HG03521 (cell line): ENCODE measurements around the gene GYPA.
"Not testable (repeated sequence)": the region's sequence is repeated elsewhere in the genome, so short reads cannot be mapped to it uniquely, and the experiment has no call there.

Experiments
- ATAC-seq: cut with Tn5 transposase; IDR thresholded peaks from one replicate; pipeline ENCODE4 v1.9.1; 2021; ENCODE audit warnings: mild to moderate bottlenecking, moderate library complexity; ENCODE audit not compliant: unreplicated experiment

Gene GYPA

DNA sequence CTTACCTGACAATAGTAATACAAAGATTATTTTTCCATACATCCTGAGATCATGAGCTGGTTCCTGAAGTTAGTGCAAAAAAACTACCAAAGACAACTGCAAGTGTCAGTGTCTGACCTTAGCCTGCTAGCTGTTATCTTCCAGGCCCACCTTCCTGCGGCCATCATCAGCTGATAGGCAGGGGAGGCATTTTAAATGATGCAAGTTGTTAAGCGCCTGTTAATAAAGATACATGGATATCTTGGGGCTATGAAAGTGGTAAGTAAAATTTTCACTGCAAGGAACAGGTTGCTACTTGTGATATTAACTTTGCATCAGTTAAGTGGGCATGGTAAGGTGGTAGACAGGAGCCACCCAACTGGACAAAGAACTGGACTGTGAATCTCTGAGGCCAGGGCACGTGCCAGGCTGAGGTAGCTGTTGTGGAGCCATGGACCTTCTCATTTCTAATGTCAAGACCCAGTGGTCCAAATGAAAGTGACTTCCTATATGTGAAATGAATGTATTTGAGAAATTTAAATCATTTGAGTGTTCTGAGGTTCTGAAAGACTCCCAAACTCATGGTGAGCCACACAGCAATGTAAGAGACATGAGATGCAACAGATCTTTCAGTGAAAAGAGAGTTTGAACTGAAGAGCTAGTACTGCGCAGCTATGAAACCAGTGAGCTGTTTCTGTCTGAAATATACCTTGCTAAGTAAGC lies at the start of gene GYPA:
TSS of gene GYPA (minus strand) at position 125 of the 702 bp plus-strand sequence. CDS start at position 42, 83 bp downstream.
- ATAC-seq, result not testable (repeated sequence)

- no peak for ATAC-seq
These were observed 49.5 kb upstream of the GYPA start for GRCh38 chr4:144190009-144190408.

GRCh38 chr4:144189121-144189520 lies 48.6 kb upstream of the GYPA start:
- no peak for ATAC-seq

- ATAC-seq, result no peak
These were observed 44.6 kb upstream of the GYPA start for GRCh38 chr4:144185086-144185485.

GRCh38 chr4:144183165-144183564 lies 42.6 kb upstream of the GYPA start:
- ATAC-seq, result no peak

DNA sequence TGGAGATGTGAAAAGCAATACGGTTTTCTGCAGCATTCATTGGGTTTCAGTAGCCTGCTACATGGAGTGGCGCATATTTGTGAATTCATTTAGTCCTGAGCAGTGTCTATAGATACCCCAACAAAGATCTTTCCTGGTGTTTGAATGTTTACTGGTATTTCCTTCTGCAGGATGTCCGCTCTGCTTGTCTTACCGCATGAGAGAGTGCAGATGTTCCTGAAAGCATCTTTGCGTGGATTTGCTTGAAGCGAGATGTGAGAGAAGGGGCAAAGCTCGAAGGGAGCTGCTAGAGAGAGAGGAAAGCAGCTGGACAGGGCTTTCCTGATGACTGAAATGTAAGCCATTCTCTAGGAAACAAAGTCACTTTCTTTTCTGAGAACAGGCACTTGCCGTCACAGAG lies 40.9 kb upstream of the GYPA start:
- ATAC-seq, result no peak

DNA sequence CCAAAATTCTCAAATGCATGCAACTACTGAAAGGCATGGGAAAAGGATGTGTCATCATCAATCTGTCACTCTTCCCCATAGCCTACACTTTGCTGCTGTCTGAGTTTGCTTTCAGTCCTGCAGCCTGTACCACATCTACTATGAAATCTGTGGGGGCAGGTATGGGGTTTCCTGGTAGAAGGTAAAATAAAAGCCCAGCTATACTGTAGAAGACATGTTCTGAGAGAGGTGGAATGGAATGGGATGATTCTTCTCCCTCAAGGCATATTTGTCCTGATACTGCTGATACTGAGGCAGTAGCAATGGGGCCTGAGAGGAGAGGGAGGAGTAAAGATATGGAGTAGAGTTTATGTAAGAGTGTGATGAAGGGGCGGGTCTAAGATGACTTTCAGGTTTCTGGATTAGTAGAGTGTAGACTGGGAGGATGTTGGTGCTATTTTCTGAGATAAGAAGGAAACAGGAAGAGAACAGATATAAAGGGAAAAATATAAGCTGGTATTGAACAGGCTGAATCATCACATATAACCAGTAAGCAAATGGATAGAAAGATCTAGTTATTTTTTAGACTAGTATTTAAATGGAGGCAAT lies 38.7 kb upstream of the GYPA start:
- ATAC-seq, result no peak

DNA sequence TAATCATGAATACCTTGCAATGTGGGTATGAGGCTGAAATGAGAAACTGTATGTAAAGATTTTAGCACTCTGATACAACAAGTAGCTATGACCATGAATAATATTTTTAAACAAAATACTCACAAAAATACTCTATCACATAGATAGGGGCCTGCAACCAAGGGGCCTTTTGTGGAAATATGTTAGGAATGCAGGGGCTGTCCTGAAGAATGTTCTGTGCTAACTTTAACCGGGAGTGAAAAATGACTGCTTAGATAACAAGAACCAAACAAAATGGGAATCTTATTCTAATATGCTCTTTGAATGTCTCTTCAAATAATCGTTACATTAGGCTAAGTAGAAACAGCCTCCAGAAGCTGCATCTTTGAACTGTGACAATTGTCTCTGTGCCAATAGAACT lies 37.9 kb upstream of the GYPA start:
- ATAC-seq, result no peak

GRCh38 chr4:144176476-144176875 lies 36.0 kb upstream of the GYPA start:
- ATAC-seq, result no peak

DNA sequence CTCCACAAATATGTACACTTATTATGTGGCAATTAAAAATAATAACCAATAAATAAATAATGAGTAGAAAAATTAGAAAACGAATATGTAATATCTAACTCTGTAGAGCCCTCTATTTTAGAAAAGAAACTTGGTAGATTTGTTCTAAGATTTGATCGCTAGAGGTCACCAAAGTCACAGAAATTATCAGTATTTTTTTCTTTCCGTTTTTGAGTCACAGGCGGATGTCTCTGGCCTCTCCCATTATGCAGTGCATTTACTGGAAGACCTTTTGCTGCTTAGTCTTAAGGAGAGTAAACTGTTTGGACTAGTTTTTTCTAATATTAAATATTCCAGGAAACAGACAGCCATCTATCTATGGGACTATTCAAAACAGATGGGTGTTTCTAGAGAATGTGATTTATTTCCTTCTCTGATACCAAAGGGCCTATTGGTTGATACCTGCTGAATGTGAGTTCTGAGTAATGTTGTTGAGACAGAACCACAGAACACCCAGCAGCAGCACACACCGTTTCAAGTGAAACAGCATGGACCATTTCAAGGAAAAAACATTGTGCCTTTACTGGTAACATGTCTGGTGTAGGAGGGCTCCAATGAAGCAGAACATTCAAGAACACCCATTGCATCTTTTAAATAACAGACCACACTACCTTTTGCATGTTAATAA lies 34.0 kb upstream of the GYPA start:
- ATAC-seq, result peak; percentile 64

DNA sequence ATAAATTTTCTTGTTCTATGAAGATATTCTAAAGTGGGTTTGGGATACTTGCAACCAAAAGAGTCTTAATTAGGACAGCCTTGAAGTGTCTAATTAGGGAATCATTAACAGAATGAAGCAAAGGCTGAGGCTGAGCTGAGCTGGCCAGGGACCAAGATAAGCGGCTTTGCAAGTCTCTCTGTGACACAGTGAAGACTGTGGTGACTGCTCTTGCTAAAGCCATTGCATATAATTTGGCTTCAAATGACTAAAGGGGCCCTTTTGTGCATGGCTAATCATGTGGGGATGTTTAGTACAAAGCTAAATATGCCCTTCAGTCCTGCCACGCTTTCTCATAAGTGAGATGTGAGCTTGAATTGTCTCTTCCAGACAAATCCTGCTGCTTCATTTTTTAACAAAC lies 31.2 kb upstream of the GYPA start:
- no peak for ATAC-seq

DNA sequence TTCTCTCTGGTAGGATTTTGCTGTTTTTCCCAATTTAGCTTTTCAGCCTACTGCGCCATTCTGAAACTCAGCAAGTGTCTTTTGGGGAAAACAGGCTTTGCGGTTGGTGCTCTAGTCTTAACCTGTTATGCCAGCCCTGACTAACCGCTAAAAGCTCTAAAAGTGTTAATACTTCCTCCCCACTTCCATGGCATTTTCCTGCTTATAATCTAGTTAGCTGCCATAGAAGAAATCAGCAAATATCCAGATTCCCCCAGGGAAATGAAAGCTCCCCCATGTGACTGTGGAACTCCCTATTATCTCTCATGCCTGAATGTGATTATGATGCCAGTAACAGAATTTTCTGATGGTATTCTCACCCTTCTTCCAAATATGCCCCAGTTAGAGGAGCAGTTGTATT lies 28.7 kb upstream of the GYPA start:
- ATAC-seq, result no peak

DNA sequence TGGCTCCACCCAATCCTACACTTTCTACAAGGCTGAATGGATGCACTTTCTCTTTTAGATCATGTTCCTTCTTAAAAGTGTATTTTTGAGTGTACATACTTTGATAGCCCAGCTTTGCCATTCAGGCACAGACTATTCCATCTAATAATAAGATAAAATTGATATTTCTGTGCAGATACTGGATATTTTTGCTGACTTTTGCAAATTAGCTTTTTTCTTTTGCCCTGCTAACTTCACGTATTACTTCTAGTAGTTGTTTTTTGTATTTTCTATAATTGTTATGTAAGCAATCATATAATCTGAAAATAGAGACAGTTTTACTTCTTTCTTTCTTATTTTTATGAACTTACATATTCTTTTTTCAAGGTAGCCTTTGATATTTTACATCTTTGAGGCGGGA lies 13.5 kb upstream of the GYPA start:
- ATAC-seq, result no peak

DNA sequence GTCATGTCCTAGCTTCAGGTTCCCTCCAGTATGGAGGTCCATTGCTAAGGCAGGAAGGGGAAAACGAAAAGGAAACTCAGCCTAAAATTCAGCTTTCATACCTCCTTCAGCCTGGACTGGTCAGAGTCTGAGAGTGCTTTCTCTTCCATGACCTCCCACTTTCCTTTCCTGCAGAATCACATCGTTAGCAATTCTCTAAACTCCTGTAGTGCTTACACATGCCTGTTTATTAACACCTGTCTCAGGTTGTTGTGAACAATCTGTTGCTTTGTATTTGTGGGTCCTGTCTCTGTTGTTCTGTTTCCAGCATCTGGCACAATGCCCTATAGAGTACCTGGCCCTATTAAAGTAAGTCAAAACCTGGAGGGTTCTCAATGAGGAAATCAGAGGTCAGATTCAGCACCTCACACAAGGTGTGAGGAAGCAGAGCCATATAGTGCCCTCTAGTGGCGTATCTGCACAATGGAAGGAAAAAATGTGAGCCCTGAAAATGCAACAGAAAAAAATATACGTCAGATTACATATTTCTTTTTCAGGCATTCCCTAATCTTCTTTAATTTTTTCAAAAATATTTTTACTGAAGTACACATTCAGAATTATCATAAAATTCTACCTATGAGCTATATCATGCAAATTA lies 2.3 kb upstream of the GYPA start:
- peak; percentile 68 for ATAC-seq

DNA sequence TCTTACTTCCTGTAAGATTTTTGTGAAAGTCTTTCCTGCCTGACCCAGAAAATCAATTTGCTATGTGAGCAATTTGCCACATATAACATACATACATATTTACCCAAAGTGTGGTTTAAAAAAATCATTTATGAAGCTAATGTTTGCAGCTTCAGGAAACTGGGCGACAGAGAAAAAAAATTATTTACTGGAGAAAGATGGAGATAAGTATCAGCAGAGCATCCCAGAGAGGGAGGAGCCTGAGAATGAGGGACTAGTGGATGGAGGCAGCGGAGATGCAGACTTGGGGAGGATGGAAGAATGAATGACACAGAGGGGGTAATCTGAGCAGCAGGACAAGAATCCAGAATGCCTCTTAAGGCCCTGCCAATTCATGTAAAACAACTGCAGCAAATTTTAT lies 975 bp upstream of the GYPA start:
- no peak for ATAC-seq

GRCh38 chr4:144139991-144140390 lies 527 bp downstream of the GYPA start:
- ATAC-seq, result not testable (repeated sequence)

GRCh38 chr4:144139547-144139946 lies 971 bp downstream of the GYPA start:
- ATAC-seq, result not testable (repeated sequence)

GRCh38 chr4:144138239-144138638 lies 2.3 kb downstream of the GYPA start:
- not testable (repeated sequence) for ATAC-seq

DNA sequence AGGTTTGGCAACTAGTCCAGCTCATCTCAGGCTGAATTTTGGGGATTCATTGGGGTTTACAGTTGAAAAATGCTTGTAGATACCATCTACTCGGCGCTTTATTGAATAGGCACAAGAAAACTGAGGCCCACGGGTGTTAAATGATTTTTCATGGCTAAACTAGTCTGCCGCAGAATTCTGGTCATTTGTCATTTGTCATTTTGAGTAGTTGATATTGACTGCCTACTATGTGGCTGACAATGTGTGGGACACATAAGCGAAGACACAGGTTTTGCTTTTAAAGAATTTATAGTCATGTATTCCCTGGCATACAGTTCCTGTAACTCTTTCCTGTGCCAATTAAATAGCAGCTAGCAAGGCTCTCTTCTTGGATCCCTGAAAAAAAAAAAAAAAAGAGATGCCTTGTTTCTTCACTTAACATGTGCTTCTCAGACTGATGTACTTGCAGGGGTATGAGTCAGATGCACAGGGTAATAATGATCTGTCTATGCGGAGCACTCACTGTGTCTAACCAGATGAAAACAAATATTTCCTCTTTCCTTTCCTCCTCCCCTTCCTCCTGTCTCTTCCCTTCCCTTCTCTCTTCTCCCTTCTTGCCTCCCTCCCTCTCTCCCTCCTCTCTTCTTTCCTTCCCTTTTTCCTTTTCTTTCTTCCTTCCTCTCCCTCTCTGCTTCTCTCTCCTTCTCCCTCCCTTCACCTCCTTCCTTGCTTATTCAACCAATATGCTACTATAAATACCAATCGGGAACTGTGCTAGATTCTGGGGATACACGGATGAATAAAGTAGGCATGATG lies 3.2 kb downstream of the GYPA start:
- not testable (repeated sequence) for ATAC-seq

DNA sequence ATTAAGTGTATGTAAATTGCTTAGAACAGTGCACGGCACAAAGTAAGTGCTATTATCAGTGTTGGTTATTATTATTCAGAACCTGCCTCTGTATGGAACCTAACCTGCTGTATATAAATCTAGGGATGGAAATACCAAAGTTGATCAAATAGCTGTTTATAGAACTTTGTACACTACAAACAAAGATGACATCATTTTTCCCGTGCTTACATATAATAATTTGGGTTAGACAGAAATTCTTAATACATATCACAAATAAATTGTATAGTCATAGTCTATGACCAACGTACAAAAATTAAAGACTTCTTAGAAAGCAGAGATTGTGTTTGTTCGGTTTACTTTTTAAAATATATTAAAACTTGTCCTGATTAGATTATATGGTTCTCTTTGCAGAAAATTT lies 4.3 kb downstream of the GYPA start:
- not testable (repeated sequence) for ATAC-seq

GRCh38 chr4:144130167-144130566 lies 10.4 kb downstream of the GYPA start:
- not testable (repeated sequence) for ATAC-seq
